ENCODE data around the gene TCF7L1.
"Not testable (repeated sequence)": the region's sequence is repeated elsewhere in the genome, so short reads cannot be mapped to it uniquely, and the experiment has no call there.

Gene TCF7L1

GRCh38 chr2:85106489-85107180, 26.6 kb upstream of the TCF7L1 start:
- no peaks in the 10 kb centered on the region for H3K36me3 ChIP-seq (ENCODE audit: control insufficient read depth in 5 of 5, insufficient read depth in 5 of 5, low read length in 5 of 5)
- H3K9ac ChIP-seq (ENCODE audit: low read length in 5 of 5): no peak overlapping the region
- H3K27me3 ChIP-seq (ENCODE audit: control insufficient read depth in 5 of 5, insufficient read depth in 4 of 5, low read length in 5 of 5): no peaks in the 10 kb centered on the region
- H3K27ac ChIP-seq (ENCODE audit: low read depth, low read length): no peak overlapping the region
- H3K9me3 ChIP-seq (ENCODE audit: control insufficient read depth in 5 of 5, low read length in 5 of 5): no peaks in the 10 kb centered on the region
- H3K4me3 ChIP-seq (ENCODE audit: low read depth in 1 of 5, low read length in 5 of 5): no peak overlapping the region
- peaks cover 0 to 5% (median 0%) of the 10 kb centered on the region in 5 donors for H3K4me1 ChIP-seq (ENCODE audit: control insufficient read depth in 5 of 5, insufficient read depth in 5 of 5, low read length in 5 of 5)

GRCh38 chr2:85110991-85111560, 22.1 kb upstream of the TCF7L1 start:
- H3K27me3 ChIP-seq (ENCODE audit: control insufficient read depth in 5 of 5, insufficient read depth in 4 of 5, low read length in 5 of 5): no peaks in the 10 kb centered on the region
- H3K9ac ChIP-seq (ENCODE audit: low read length in 5 of 5): no peak overlapping the region
- peaks cover 0 to 16% (median 0%) of the 10 kb centered on the region in 5 donors for H3K4me1 ChIP-seq (ENCODE audit: control insufficient read depth in 5 of 5, insufficient read depth in 5 of 5, low read length in 5 of 5)
- H3K27ac ChIP-seq (ENCODE audit: low read depth, low read length): no peak overlapping the region
- no peaks in the 10 kb centered on the region for H3K36me3 ChIP-seq (ENCODE audit: control insufficient read depth in 5 of 5, insufficient read depth in 5 of 5, low read length in 5 of 5)
- no peak overlapping the region for H3K4me3 ChIP-seq (ENCODE audit: low read depth in 1 of 5, low read length in 5 of 5)
- H3K9me3 ChIP-seq (ENCODE audit: control insufficient read depth in 5 of 5, low read length in 5 of 5): no peaks in the 10 kb centered on the region

- no peaks in the 10 kb centered on the region for H3K9me3 ChIP-seq (ENCODE audit: control insufficient read depth in 5 of 5, low read length in 5 of 5)
- peaks cover 0 to 13% (median 0%) of the 10 kb centered on the region in 5 donors for H3K4me1 ChIP-seq (ENCODE audit: control insufficient read depth in 5 of 5, insufficient read depth in 5 of 5, low read length in 5 of 5)
- no peak overlapping the region for H3K4me3 ChIP-seq (ENCODE audit: low read depth in 1 of 5, low read length in 5 of 5)
- H3K9ac ChIP-seq (ENCODE audit: low read length in 5 of 5): no peak overlapping the region
- H3K36me3 ChIP-seq (ENCODE audit: control insufficient read depth in 5 of 5, insufficient read depth in 5 of 5, low read length in 5 of 5): no peaks in the 10 kb centered on the region
- H3K27me3 ChIP-seq (ENCODE audit: control insufficient read depth in 5 of 5, insufficient read depth in 4 of 5, low read length in 5 of 5): no peaks in the 10 kb centered on the region
- no peak overlapping the region for H3K27ac ChIP-seq (ENCODE audit: low read depth, low read length)
Observed at GRCh38 chr2:85111819-85112281, 21.3 kb upstream of the TCF7L1 start.

GRCh38 chr2:85112906-85113625, 20.1 kb upstream of the TCF7L1 start:
- Histone ChIP-seq H3K9ac (ENCODE audit: low read length in 5 of 5) (no peak overlapping the region), H3K36me3 (ENCODE audit: control insufficient read depth in 5 of 5, insufficient read depth in 5 of 5, low read length in 5 of 5) (no peaks in the 10 kb centered on the region), H3K27me3 (ENCODE audit: control insufficient read depth in 5 of 5, insufficient read depth in 4 of 5, low read length in 5 of 5) (no peaks in the 10 kb centered on the region)

GRCh38 chr2:85114586-85115330, 18.4 kb upstream of the TCF7L1 start:
- H3K27ac ChIP-seq (ENCODE audit: low read depth, low read length): no peak overlapping the region
- H3K4me3 ChIP-seq (ENCODE audit: low read depth in 1 of 5, low read length in 5 of 5): no peak overlapping the region
- H3K9me3 ChIP-seq (ENCODE audit: control insufficient read depth in 5 of 5, low read length in 5 of 5): no peaks in the 10 kb centered on the region
- no peaks in the 10 kb centered on the region for H3K36me3 ChIP-seq (ENCODE audit: control insufficient read depth in 5 of 5, insufficient read depth in 5 of 5, low read length in 5 of 5)
- peaks cover 0 to 12% (median 0%) of the 10 kb centered on the region in 5 donors for H3K4me1 ChIP-seq (ENCODE audit: control insufficient read depth in 5 of 5, insufficient read depth in 5 of 5, low read length in 5 of 5)
- no peaks in the 10 kb centered on the region for H3K27me3 ChIP-seq (ENCODE audit: control insufficient read depth in 5 of 5, insufficient read depth in 4 of 5, low read length in 5 of 5)
- no peak overlapping the region for H3K9ac ChIP-seq (ENCODE audit: low read length in 5 of 5)

More at GRCh38 chr2:85112906-85113625, 20.1 kb upstream of the TCF7L1 start:
- Histone ChIP-seq H3K4me1 (ENCODE audit: control insufficient read depth in 5 of 5, insufficient read depth in 5 of 5, low read length in 5 of 5) (peaks cover 0 to 12% (median 0%) of the 10 kb centered on the region in 5 donors), H3K27ac (ENCODE audit: low read depth, low read length) (no peak overlapping the region), H3K9me3 (ENCODE audit: control insufficient read depth in 5 of 5, low read length in 5 of 5) (no peaks in the 10 kb centered on the region), H3K4me3 (ENCODE audit: low read depth in 1 of 5, low read length in 5 of 5) (no peak overlapping the region)

- Histone ChIP-seq H3K27me3 (ENCODE audit: control insufficient read depth in 5 of 5, insufficient read depth in 4 of 5, low read length in 5 of 5) (no peaks in the 10 kb centered on the region), H3K36me3 (ENCODE audit: control insufficient read depth in 5 of 5, insufficient read depth in 5 of 5, low read length in 5 of 5) (no peaks in the 10 kb centered on the region), H3K4me1 (ENCODE audit: control insufficient read depth in 5 of 5, insufficient read depth in 5 of 5, low read length in 5 of 5) (peaks cover 0 to 12% (median 0%) of the 10 kb centered on the region in 5 donors), H3K4me3 (ENCODE audit: low read depth in 1 of 5, low read length in 5 of 5) (no peak overlapping the region), H3K27ac (ENCODE audit: low read depth, low read length) (no peak overlapping the region), H3K9me3 (ENCODE audit: control insufficient read depth in 5 of 5, low read length in 5 of 5) (no peaks in the 10 kb centered on the region), H3K9ac (ENCODE audit: low read length in 5 of 5) (no peak overlapping the region)
Observed at GRCh38 chr2:85116207-85116606, 17.0 kb upstream of the TCF7L1 start.

GRCh38 chr2:85119900-85120299, 13.3 kb upstream of the TCF7L1 start:
- Histone ChIP-seq H3K27me3 (ENCODE audit: control insufficient read depth in 5 of 5, insufficient read depth in 4 of 5, low read length in 5 of 5) (no peaks in the 10 kb centered on the region), H3K4me1 (ENCODE audit: control insufficient read depth in 5 of 5, insufficient read depth in 5 of 5, low read length in 5 of 5) (peaks cover 0 to 1% (median 0%) of the 10 kb centered on the region in 5 donors), H3K9ac (ENCODE audit: low read length in 5 of 5) (no peak overlapping the region), H3K9me3 (ENCODE audit: control insufficient read depth in 5 of 5, low read length in 5 of 5) (no peaks in the 10 kb centered on the region), H3K27ac (ENCODE audit: low read depth, low read length) (no peak overlapping the region), H3K4me3 (ENCODE audit: low read depth in 1 of 5, low read length in 5 of 5) (no peak overlapping the region), H3K36me3 (ENCODE audit: control insufficient read depth in 5 of 5, insufficient read depth in 5 of 5, low read length in 5 of 5) (no peaks in the 10 kb centered on the region)

- H3K27me3 ChIP-seq (ENCODE audit: control insufficient read depth in 5 of 5, insufficient read depth in 4 of 5, low read length in 5 of 5): no peaks in the 10 kb centered on the region
- no peak overlapping the region for H3K27ac ChIP-seq (ENCODE audit: low read depth, low read length)
- no peaks in the 10 kb centered on the region for H3K4me1 ChIP-seq (ENCODE audit: control insufficient read depth in 5 of 5, insufficient read depth in 5 of 5, low read length in 5 of 5)
- H3K4me3 ChIP-seq (ENCODE audit: low read depth in 1 of 5, low read length in 5 of 5): no peak overlapping the region
- no peaks in the 10 kb centered on the region for H3K36me3 ChIP-seq (ENCODE audit: control insufficient read depth in 5 of 5, insufficient read depth in 5 of 5, low read length in 5 of 5)
- H3K9ac ChIP-seq (ENCODE audit: low read length in 5 of 5): no peak overlapping the region
- no peaks in the 10 kb centered on the region for H3K9me3 ChIP-seq (ENCODE audit: control insufficient read depth in 5 of 5, low read length in 5 of 5)
Observed at GRCh38 chr2:85120363-85120762, 12.8 kb upstream of the TCF7L1 start.

GRCh38 chr2:85126462-85126861, 6.7 kb upstream of the TCF7L1 start:
- H3K27ac ChIP-seq (ENCODE audit: low read depth, low read length); H3K9me3 ChIP-seq (ENCODE audit: control insufficient read depth in 5 of 5, low read length in 5 of 5); H3K4me3 ChIP-seq (ENCODE audit: low read depth in 1 of 5, low read length in 5 of 5); H3K4me1 ChIP-seq (ENCODE audit: control insufficient read depth in 5 of 5, insufficient read depth in 5 of 5, low read length in 5 of 5); H3K36me3 ChIP-seq (ENCODE audit: control insufficient read depth in 5 of 5, insufficient read depth in 5 of 5, low read length in 5 of 5); H3K9ac ChIP-seq (ENCODE audit: low read length in 5 of 5); H3K27me3 ChIP-seq (ENCODE audit: control insufficient read depth in 5 of 5, insufficient read depth in 4 of 5, low read length in 5 of 5): not testable (repeated sequence)
